GM12872 (cell line): ENCODE measurements around the gene LRRC26.

ENCODE experiments used
- TF ChIP-seq, protein P1 (sequence below): IDR thresholded peaks from 3 replicates; pipeline ENCODE4 v1.5.1; 2011; ENCODE audit warnings: low read depth, mild to moderate bottlenecking, low read length, moderate library complexity; ENCODE audit not compliant: insufficient read depth

The LRRC26 gene

GRCh38 chr9:137147793-137148160, 22.1 kb downstream of the LRRC26 start:
- TF ChIP-seq, protein P1, sequence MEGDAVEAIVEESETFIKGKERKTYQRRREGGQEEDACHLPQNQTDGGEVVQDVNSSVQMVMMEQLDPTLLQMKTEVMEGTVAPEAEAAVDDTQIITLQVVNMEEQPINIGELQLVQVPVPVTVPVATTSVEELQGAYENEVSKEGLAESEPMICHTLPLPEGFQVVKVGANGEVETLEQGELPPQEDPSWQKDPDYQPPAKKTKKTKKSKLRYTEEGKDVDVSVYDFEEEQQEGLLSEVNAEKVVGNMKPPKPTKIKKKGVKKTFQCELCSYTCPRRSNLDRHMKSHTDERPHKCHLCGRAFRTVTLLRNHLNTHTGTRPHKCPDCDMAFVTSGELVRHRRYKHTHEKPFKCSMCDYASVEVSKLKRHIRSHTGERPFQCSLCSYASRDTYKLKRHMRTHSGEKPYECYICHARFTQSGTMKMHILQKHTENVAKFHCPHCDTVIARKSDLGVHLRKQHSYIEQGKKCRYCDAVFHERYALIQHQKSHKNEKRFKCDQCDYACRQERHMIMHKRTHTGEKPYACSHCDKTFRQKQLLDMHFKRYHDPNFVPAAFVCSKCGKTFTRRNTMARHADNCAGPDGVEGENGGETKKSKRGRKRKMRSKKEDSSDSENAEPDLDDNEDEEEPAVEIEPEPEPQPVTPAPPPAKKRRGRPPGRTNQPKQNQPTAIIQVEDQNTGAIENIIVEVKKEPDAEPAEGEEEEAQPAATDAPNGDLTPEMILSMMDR = no peak

DNA sequence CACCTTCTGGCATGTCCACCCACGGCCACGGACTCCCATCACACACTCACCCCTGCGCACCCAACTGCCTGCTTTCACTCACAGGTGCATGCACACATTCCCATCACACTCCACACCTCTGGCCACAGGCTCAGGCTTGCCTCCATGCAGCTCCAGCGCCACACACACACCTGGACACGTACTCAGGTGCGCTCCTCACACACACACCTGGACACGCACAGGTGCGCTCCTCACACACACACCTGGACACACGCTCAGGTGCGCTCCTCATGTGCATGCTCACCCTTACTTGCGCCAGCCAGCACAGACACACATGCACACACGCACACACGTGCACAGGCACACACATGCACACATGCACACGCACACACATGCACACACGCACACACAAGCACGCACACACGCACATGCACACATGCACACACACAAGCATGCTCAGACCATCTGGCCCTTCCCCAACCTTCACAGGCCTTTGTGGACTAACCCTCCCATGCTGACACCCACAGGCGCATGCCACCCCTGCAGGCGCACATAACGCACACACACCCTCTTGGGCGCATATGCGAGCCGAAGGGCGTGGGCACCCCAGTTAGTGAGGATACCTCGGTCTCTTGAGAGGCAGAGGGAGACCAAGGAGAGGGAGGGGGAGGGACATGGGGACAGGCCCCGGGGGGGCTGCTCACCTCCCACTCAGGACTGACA, 22.6 kb downstream of the LRRC26 start:
- TF ChIP-seq, protein P1 = no peak

- TF ChIP-seq, protein P1 = no peak
Measured at GRCh38 chr9:137146527-137146918, 23.3 kb downstream of the LRRC26 start.

- TF ChIP-seq, protein P1 = no peak
Measured at GRCh38 chr9:137145731-137146526, 23.9 kb downstream of the LRRC26 start.

DNA sequence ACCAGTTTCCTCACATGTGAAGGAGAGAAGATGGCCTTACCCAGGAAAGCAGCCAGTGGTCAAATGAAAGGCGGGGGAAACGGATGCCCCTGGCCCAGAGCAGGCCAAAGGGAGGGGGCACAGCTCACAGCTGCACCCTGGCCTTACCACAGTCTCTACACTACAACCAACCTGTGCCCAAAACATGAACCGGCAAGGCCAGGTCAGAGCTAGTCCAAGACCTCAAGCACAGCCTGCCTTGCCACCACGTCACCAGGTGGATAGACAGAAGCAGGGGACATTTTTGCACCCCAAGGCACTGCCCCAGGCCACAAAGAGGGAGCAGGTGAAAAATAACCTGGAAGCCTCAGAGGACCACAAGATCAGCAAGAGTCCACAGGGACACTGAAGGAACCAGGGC, 26.4 kb downstream of the LRRC26 start:
- TF ChIP-seq, protein P1 = no peak

DNA sequence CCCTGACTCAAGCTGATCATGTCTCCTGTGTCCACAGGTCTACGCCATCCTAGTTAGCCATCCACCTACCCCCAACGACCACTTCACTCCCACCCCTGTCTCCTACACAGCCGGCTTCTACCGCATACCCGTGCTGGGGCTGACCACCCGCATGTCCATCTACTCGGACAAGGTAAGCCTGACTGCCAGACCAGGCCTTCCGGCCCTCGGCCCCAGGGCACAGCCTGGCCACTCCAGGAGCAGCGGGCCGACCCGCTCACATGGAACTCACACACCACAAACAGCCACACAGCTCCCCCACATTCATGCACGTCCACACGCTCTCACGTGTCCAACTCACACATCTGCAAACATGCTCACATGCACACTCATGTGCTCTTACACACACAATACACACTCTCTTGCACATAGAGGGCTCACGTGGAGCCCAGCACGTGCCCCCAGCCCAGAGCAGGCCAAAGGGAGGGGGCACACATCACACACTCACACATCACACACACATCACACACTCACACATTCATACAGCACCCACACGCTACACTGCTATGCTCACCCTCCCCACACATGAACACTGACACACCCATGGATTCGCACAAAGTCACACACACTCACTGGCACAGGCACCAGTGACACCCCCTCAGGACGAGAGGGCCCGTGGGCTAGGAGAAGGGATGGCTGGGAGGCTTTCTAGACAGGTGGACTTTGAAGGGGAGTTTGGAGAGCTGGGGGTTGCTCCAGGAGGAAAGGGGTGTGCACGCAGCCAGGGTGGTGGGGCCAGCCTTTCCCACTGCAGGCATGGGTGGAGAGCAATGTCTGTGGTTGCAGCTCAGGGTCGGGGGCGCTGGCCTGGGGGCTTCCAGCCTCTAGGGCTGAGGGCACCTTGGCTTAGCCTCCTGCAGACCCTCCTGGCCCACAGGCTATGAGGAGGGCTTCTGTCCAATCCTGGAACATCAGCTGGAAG, 27.6 kb downstream of the LRRC26 start:
- TF ChIP-seq, protein P1 = no peak
